ENCODE measurements around the gene ITGB3.

Gene ITGB3

GRCh38 chr17:47286198-47286914, 32.7 kb downstream of the ITGB3 start:
- no peak for TF ChIP-seq EZH2phosphoT487 (conservative IDR thresholded peaks at IDR 0.05; ENCODE audit: low read length)
- no peak for TF ChIP-seq CTCF (IDR thresholded peaks at IDR 0.05; ENCODE audit: insufficient read depth, low read length, poor library complexity, severe bottlenecking)
- H3K9me2 ChIP-seq (replicated peaks; ENCODE audit: insufficient read depth, low read length), result no peaks in the 10 kb centered on the region
- no peaks in the 10 kb centered on the region for H3K79me2 ChIP-seq (ENCODE audit: insufficient read depth, low read length)
- no peaks in the 10 kb centered on the region for H4K20me1 ChIP-seq (ENCODE audit: low read depth, low read length)
- peak overlapping the region; percentile 22 for H2AFZ ChIP-seq (ENCODE audit: low read depth, low read length, severe bottlenecking)
- no peak overlapping the region for H3K9ac ChIP-seq (ENCODE audit: low read length)
- H3K36me3 ChIP-seq (ENCODE audit: low read length), result no peaks in the 10 kb centered on the region
- H3K4me2 ChIP-seq (ENCODE audit: low read depth, low read length, poor library complexity, severe bottlenecking), result no peak overlapping the region
- H3K27me3 ChIP-seq (ENCODE audit: low read length), result no peaks in the 10 kb centered on the region
- no peak overlapping the region for H3K4me3 ChIP-seq (ENCODE audit: insufficient read depth, low read length, poor library complexity, severe bottlenecking)
- no peaks in the 10 kb centered on the region for H3F3A ChIP-seq (ENCODE audit: insufficient read depth)
- no peaks in the 10 kb centered on the region for H3K9me3 ChIP-seq (ENCODE audit: insufficient read depth, low read length)
- no peak overlapping the region for H3K27ac ChIP-seq (ENCODE audit: low read depth, low read length)

GRCh38 chr17:47287068-47287467, 33.4 kb downstream of the ITGB3 start:
- TF ChIP-seq CTCF (IDR thresholded peaks at IDR 0.05; ENCODE audit: insufficient read depth, low read length, poor library complexity, severe bottlenecking) (no peak), EZH2phosphoT487 (conservative IDR thresholded peaks at IDR 0.05; ENCODE audit: low read length) (no peak)
- no peak overlapping the region for H3K9ac ChIP-seq (ENCODE audit: low read length)
- H4K20me1 ChIP-seq (ENCODE audit: low read depth, low read length), result no peaks in the 10 kb centered on the region
- no peaks in the 10 kb centered on the region for H3K27me3 ChIP-seq (ENCODE audit: low read length)
- no peak overlapping the region for H3K4me3 ChIP-seq (ENCODE audit: insufficient read depth, low read length, poor library complexity, severe bottlenecking)
- no peaks in the 10 kb centered on the region for H3F3A ChIP-seq (ENCODE audit: insufficient read depth)
- no peaks in the 10 kb centered on the region for H3K36me3 ChIP-seq (ENCODE audit: low read length)
- H3K27ac ChIP-seq (ENCODE audit: low read depth, low read length), result no peak overlapping the region
- H3K4me2 ChIP-seq (ENCODE audit: low read depth, low read length, poor library complexity, severe bottlenecking), result no peak overlapping the region
- H3K9me2 ChIP-seq (replicated peaks; ENCODE audit: insufficient read depth, low read length), result no peaks in the 10 kb centered on the region
- no peak overlapping the region for H2AFZ ChIP-seq (ENCODE audit: low read depth, low read length, severe bottlenecking)
- H3K79me2 ChIP-seq (ENCODE audit: insufficient read depth, low read length), result no peaks in the 10 kb centered on the region
- no peaks in the 10 kb centered on the region for H3K9me3 ChIP-seq (ENCODE audit: insufficient read depth, low read length)

- no peak overlapping the region for H3K4me2 ChIP-seq (ENCODE audit: low read depth, low read length, poor library complexity, severe bottlenecking)
- TF ChIP-seq EZH2phosphoT487 (conservative IDR thresholded peaks at IDR 0.05; ENCODE audit: low read length) (no peak), CTCF (IDR thresholded peaks at IDR 0.05; ENCODE audit: insufficient read depth, low read length, poor library complexity, severe bottlenecking) (no peak)
- no peaks in the 10 kb centered on the region for H3K79me2 ChIP-seq (ENCODE audit: insufficient read depth, low read length)
- no peaks in the 10 kb centered on the region for H3K9me3 ChIP-seq (ENCODE audit: insufficient read depth, low read length)
- no peaks in the 10 kb centered on the region for H3K27me3 ChIP-seq (ENCODE audit: low read length)
- no peak overlapping the region for H3K27ac ChIP-seq (ENCODE audit: low read depth, low read length)
- H3F3A ChIP-seq (ENCODE audit: insufficient read depth), result no peaks in the 10 kb centered on the region
- H2AFZ ChIP-seq (ENCODE audit: low read depth, low read length, severe bottlenecking), result no peak overlapping the region
- no peak overlapping the region for H3K9ac ChIP-seq (ENCODE audit: low read length)
- H3K9me2 ChIP-seq (replicated peaks; ENCODE audit: insufficient read depth, low read length), result no peaks in the 10 kb centered on the region
- no peaks in the 10 kb centered on the region for H3K36me3 ChIP-seq (ENCODE audit: low read length)
- H4K20me1 ChIP-seq (ENCODE audit: low read depth, low read length), result no peaks in the 10 kb centered on the region
- no peak overlapping the region for H3K4me3 ChIP-seq (ENCODE audit: insufficient read depth, low read length, poor library complexity, severe bottlenecking)
Observed at GRCh38 chr17:47287639-47288038, 34.0 kb downstream of the ITGB3 start.

Measured in SU-DHL-6 (cell line).